Stimulated activated naive CD4-positive, alpha-beta T cell (primary cell): Measurements from ENCODE around the gene PARD3B.

ENCODE experiments used
- DNase-seq, 6 experiments: peaks; one replicate each; lab custom pipeline; 2025; lab: John Stamatoyannopoulos, UW

Gene PARD3B

GRCh38 chr2:205013586-205013985, 468.3 kb downstream of the PARD3B start:
- DNase-seq, result no peak

- no peak for DNase-seq
Observed at GRCh38 chr2:205014201-205014600, 468.9 kb downstream of the PARD3B start.

GRCh38 chr2:205017381-205017780, 472.1 kb downstream of the PARD3B start:
- DNase-seq, result no peak

GRCh38 chr2:205017912-205018311, 472.6 kb downstream of the PARD3B start:
- DNase-seq, result no peak

GRCh38 chr2:205020673-205021072, 475.4 kb downstream of the PARD3B start:
- DNase-seq, result no peak

GRCh38 chr2:205022841-205023240, 477.6 kb downstream of the PARD3B start:
- no peak for DNase-seq

GRCh38 chr2:205024822-205025518, 479.7 kb downstream of the PARD3B start:
- DNase-seq, result no peak

GRCh38 chr2:205025580-205026240, 480.4 kb downstream of the PARD3B start:
- no peak for DNase-seq

- no peak for DNase-seq
Observed at GRCh38 chr2:205030695-205031094, 485.4 kb downstream of the PARD3B start.

GRCh38 chr2:205032093-205032551, 486.8 kb downstream of the PARD3B start:
- no peak for DNase-seq

GRCh38 chr2:205033431-205033830, 488.2 kb downstream of the PARD3B start:
- DNase-seq, result no peak

- DNase-seq, result peak in 3 of 6 experiments; percentile 6 to 41 (median 18)
Observed at GRCh38 chr2:205034034-205034433, 488.8 kb downstream of the PARD3B start.

GRCh38 chr2:205040323-205040722, 495.0 kb downstream of the PARD3B start:
- no peak for DNase-seq

GRCh38 chr2:205041472-205042130, 496.3 kb downstream of the PARD3B start:
- no peak for DNase-seq

GRCh38 chr2:205043285-205043684, 498.0 kb downstream of the PARD3B start:
- DNase-seq, result no peak

GRCh38 chr2:205045706-205046105, 500.4 kb downstream of the PARD3B start:
- DNase-seq, result no peak

- DNase-seq, result no peak
Observed at GRCh38 chr2:205047273-205047839, 502.1 kb downstream of the PARD3B start.

- DNase-seq, result peak in 2 of 6 experiments; percentile 6 to 8
Observed at GRCh38 chr2:205051417-205051816, 506.1 kb downstream of the PARD3B start.

- DNase-seq, result no peak
Observed at GRCh38 chr2:205052781-205053180, 507.5 kb downstream of the PARD3B start.

GRCh38 chr2:205053827-205054410, 508.6 kb downstream of the PARD3B start:
- DNase-seq, result no peak

- DNase-seq, result no peak
Observed at GRCh38 chr2:205054789-205055188, 509.5 kb downstream of the PARD3B start.

GRCh38 chr2:205055251-205055650, 510.0 kb downstream of the PARD3B start:
- DNase-seq, result no peak
